Fibroblast of lung (primary cell): Measurements from ENCODE around the gene PCDHB3. TPM values are rescaled to one million over a fixed set of nuclear protein-coding genes. Genes with fewer than 3 reads are reported as not detected.

Experiments
- DNase-seq, 2 donors: peaks; one replicate each; pipeline versions ENCODE4 v3.0.0 to v3.0.0-alpha.2; 2010; ENCODE audit warnings: low read depth in 2 of 2
- H2AFZ ChIP-seq: 2 replicates; pipeline ENCODE4 v1.5.1; 2012; ENCODE audit warnings: low read length, control low read depth, inconsistent platforms
- H3K27ac ChIP-seq: 2 replicates; pipeline ENCODE4 v1.5.1; 2011; ENCODE audit warnings: low read length, control low read depth; ENCODE audit not compliant: insufficient read depth
- H3K27me3 ChIP-seq: 2 replicates; pipeline ENCODE4 v1.5.1; 2011; ENCODE audit warnings: mild to moderate bottlenecking, low read length; ENCODE audit not compliant: control insufficient read depth, insufficient read depth
- H3K36me3 ChIP-seq: 2 replicates; pipeline ENCODE4 v1.5.1; 2011; ENCODE audit warnings: low read length; ENCODE audit not compliant: control insufficient read depth, insufficient read depth
- H3K4me1 ChIP-seq: 2 replicates; pipeline ENCODE4 v1.5.1; 2011; ENCODE audit warnings: low read length; ENCODE audit not compliant: control insufficient read depth, insufficient read depth; ENCODE audit errors: extremely low read depth
- H3K4me2 ChIP-seq: 2 replicates; pipeline ENCODE4 v1.5.1; 2011; ENCODE audit warnings: low read length, control low read depth; ENCODE audit not compliant: insufficient read depth; ENCODE audit errors: extremely low read depth
- H3K4me3 ChIP-seq, 4 experiments: fragments of 200-600 bp in 1 of 4; sonication (generic) in 1 of 4; replicated peaks in 1 of 4; 2 replicates each; pipeline ENCODE4 v1.5.1; 2011 to 2016; ENCODE audit warnings: low read length in 4 of 4, low read depth in 3 of 4, mild to moderate bottlenecking in 3 of 4, control low read depth in 2 of 4, inconsistent platforms in 1 of 4, mixed read lengths in 1 of 4; ENCODE audit not compliant: insufficient read depth in 1 of 4; ENCODE audit errors: control extremely low read depth in 1 of 4
- H3K79me2 ChIP-seq: 2 replicates; pipeline ENCODE4 v1.5.1; 2012; ENCODE audit warnings: mild to moderate bottlenecking, low read length, inconsistent platforms; ENCODE audit not compliant: control insufficient read depth, insufficient read depth
- H3K9ac ChIP-seq: 2 replicates; pipeline ENCODE4 v1.5.1; 2011; ENCODE audit warnings: mild to moderate bottlenecking, low read length, control low read depth; ENCODE audit not compliant: insufficient read depth
- H3K9me3 ChIP-seq: 2 replicates; pipeline ENCODE4 v1.5.1; 2012; ENCODE audit warnings: low read depth, low read length; ENCODE audit not compliant: control insufficient read depth, insufficient read depth
- H4K20me1 ChIP-seq: 2 replicates; pipeline ENCODE4 v1.5.1; 2011; ENCODE audit warnings: low read length; ENCODE audit not compliant: control insufficient read depth, insufficient read depth; ENCODE audit errors: extremely low read depth
- CTCF ChIP-seq, 2 donors: IDR thresholded peaks in 1 of 2; conservative IDR thresholded peaks in 1 of 2; 1 replicate in 1 of 2; 2 replicates in 1 of 2; pipeline ENCODE4 v1.5.1; 2011 to 2012; ENCODE audit warnings: low read length in 2 of 2, control low read depth in 1 of 2, inconsistent platforms in 1 of 2, low read depth in 1 of 2, mild to moderate bottlenecking in 1 of 2
- EZH2 ChIP-seq: IDR thresholded peaks from 2 replicates; pipeline ENCODE4 v1.5.1; 2012; ENCODE audit warnings: low read length, control low read depth, mild to moderate bottlenecking; ENCODE audit errors: missing control alignments
- polyA minus RNA-seq: library from RNA; depleted of rRNA, polyadenylated mRNA; stranded (reverse); fragments of >200 nt; gene quantifications from 2 replicates; pipeline ENCODE4 v1.2.3, GENCODE V29; 2011; ENCODE audit warnings: low replicate concordance
- polyA plus RNA-seq, 2 donors: library from polyadenylated mRNA; depleted of rRNA in 1 of 2; stranded (reverse) in 1 of 2; unstranded in 1 of 2; fragments of >200 nt; gene quantifications; 2 replicates each; pipeline ENCODE4 v1.2.1, GENCODE V29; 2011 to 2012; ENCODE audit warnings: missing spikeins in 1 of 2
- total RNA-seq: library from RNA; depleted of rRNA; stranded (reverse); fragments of >200 nt; gene quantifications from 2 replicates; pipeline ENCODE4 v1.2.1, GENCODE V29; 2014

PCDHB3 gene
- total RNA-seq (0.77 and 1.7 TPM in 2 replicates), polyA plus RNA-seq (0.35 and 2.3 TPM in 2 replicates), polyA minus RNA-seq (0.33 and 0.98 TPM in 2 replicates)
- polyA plus RNA-seq (2012) = 0.27 and 1.4 TPM in 2 replicates

- Histone ChIP-seq H3K27ac (no peak within 1 kb of the TSS), H3K4me2 (no peak within 1 kb of the TSS)
- peak; percentile 6 to 26 for DNase-seq
Measured at GRCh38 chr5:141100243-141100805, at the start of gene PCDHB3. TSS of gene PCDHB3 (plus strand) at chr5:141100473. CDS start at chr5:141100650, 177 bp downstream.

GRCh38 chr5:141050622-141051520 is 49.4 kb upstream of the PCDHB3 start, which contains the start of gene PCDHB1:
TSS of gene PCDHB1 (plus strand) at chr5:141051374. CDS start at chr5:141051471, 97 bp downstream.
- no peaks in the 10 kb centered on the region for H3K79me2 ChIP-seq
- peak within 1 kb of the TSS in 3 of 4 experiments; percentile 4 to 44 (median 32) for H3K4me3 ChIP-seq
- no peak within 1 kb of the TSS for H2AFZ ChIP-seq
- H3K9ac ChIP-seq = no peak within 1 kb of the TSS
- no peaks in the 10 kb centered on the region for H3K4me1 ChIP-seq
- no peak within 1 kb of the TSS for H3K27ac ChIP-seq
- no peak for DNase-seq
- H3K9me3 ChIP-seq = no peaks in the 10 kb centered on the region
- H3K36me3 ChIP-seq = no peaks in the 10 kb centered on the region
- no peaks in the 10 kb centered on the region for H4K20me1 ChIP-seq
- no peak for TF ChIP-seq EZH2
- TF ChIP-seq CTCF (conservative IDR thresholded peaks at IDR 0.05 in 1 of 2, IDR thresholded peaks at IDR 0.05 in 1 of 2; ENCODE audit: low read depth in 1 of 2, low read length in 2 of 2) = no peak
- H3K4me2 ChIP-seq = peak within 1 kb of the TSS; percentile 3
- no peaks in the 10 kb centered on the region for H3K27me3 ChIP-seq

More at GRCh38 chr5:141100243-141100805, at the start of gene PCDHB3:
- Histone ChIP-seq H3K9me3 (no peaks in the 10 kb centered on the region), H2AFZ (no peak within 1 kb of the TSS), H3K27me3 (no peaks in the 10 kb centered on the region), H3K36me3 (no peaks in the 10 kb centered on the region), H3K9ac (no peak within 1 kb of the TSS), H3K4me3 (peak within 1 kb of the TSS in 2 of 4 experiments; percentile 7 to 32), H3K4me1 (no peaks in the 10 kb centered on the region), H3K79me2 (no peaks in the 10 kb centered on the region), H4K20me1 (no peaks in the 10 kb centered on the region)
- TF ChIP-seq CTCF (conservative IDR thresholded peaks at IDR 0.05 in 1 of 2, IDR thresholded peaks at IDR 0.05 in 1 of 2; ENCODE audit: low read depth in 1 of 2, low read length in 2 of 2) (peak; percentile 11 to 15), EZH2 (no peak)

- no peak for DNase-seq
- H3K9me3 ChIP-seq = no peaks in the 10 kb centered on the region
- no peaks in the 10 kb centered on the region for H4K20me1 ChIP-seq
- no peaks in the 10 kb centered on the region for H3K4me1 ChIP-seq
- no peaks in the 10 kb centered on the region for H3K36me3 ChIP-seq
- no peak overlapping the region for H2AFZ ChIP-seq
- H3K27ac ChIP-seq = no peak overlapping the region
- no peaks in the 10 kb centered on the region for H3K27me3 ChIP-seq
- no peaks in the 10 kb centered on the region for H3K79me2 ChIP-seq
- no peak overlapping the region for H3K9ac ChIP-seq
- H3K4me3 ChIP-seq = peak overlapping the region in 3 of 4 experiments; percentile 4 to 44 (median 32)
- H3K4me2 ChIP-seq = peak overlapping the region; percentile 3
- TF ChIP-seq CTCF (conservative IDR thresholded peaks at IDR 0.05 in 1 of 2, IDR thresholded peaks at IDR 0.05 in 1 of 2; ENCODE audit: low read depth in 1 of 2, low read length in 2 of 2) = no peak
- TF ChIP-seq EZH2 = no peak
Measured at GRCh38 chr5:141051521-141051866, 48.8 kb upstream of the PCDHB3 start.
